GM12872 (cell line): ENCODE results near the gene TTC24.

Source experiments
- CTCF ChIP-seq: IDR thresholded peaks from 3 replicates; pipeline ENCODE4 v1.5.1; 2011; ENCODE audit warnings: low read depth, mild to moderate bottlenecking, low read length, moderate library complexity; ENCODE audit not compliant: insufficient read depth

Gene TTC24

GRCh38 chr1:156539818-156540355 lies 39.6 kb upstream of the TTC24 start:
- TF ChIP-seq CTCF = no peak

GRCh38 chr1:156540955-156541354 lies 38.6 kb upstream of the TTC24 start:
- TF ChIP-seq CTCF = no peak

- no peak for TF ChIP-seq CTCF
These were observed 36.5 kb upstream of the TTC24 start for GRCh38 chr1:156543066-156543465.

GRCh38 chr1:156544592-156545102 lies 34.9 kb upstream of the TTC24 start:
- TF ChIP-seq CTCF = no peak

GRCh38 chr1:156546267-156546666 lies 33.3 kb upstream of the TTC24 start:
- no peak for TF ChIP-seq CTCF

GRCh38 chr1:156547434-156547833 lies 32.1 kb upstream of the TTC24 start:
- no peak for TF ChIP-seq CTCF

GRCh38 chr1:156547982-156548381 lies 31.5 kb upstream of the TTC24 start:
- TF ChIP-seq CTCF = no peak
